Left renal cortex interstitium (tissue), 4 donors: Measurements from ENCODE around the gene FRAS1. TPM values are rescaled to one million over a fixed set of nuclear protein-coding genes. Genes with fewer than 3 reads are reported as not detected.
A peak's percentile ranks its signal among the peaks of the same experiment; 100 is the strongest.
"Not testable (repeated sequence)": the region's sequence is repeated elsewhere in the genome, so short reads cannot be mapped to it uniquely, and the experiment has no call there.

Experiments used
- DNase-seq, 4 donors: peaks; one replicate each; pipeline ENCODE4 v3.0.0-alpha.2; 2013; ENCODE audit warnings: low read depth in 4 of 4, low spot score in 2 of 4, missing footprints in 1 of 4
- polyA plus RNA-seq, 4 donors: library from polyadenylated mRNA; unstranded; fragments of 120-200 nt; gene quantifications; one replicate each; pipeline ENCODE4 v1.2.1, GENCODE V29; 2013; ENCODE audit not compliant: insufficient read length in 4 of 4

The FRAS1 gene
- polyA plus RNA-seq, 4 donors, result 54.6 to 82.6 (median 69.7) TPM

- no peak for DNase-seq
Measured at GRCh38 chr4:78527555-78527954, 470.4 kb downstream of the FRAS1 start.

- no peak for DNase-seq
Measured at GRCh38 chr4:78528327-78528726, 471.2 kb downstream of the FRAS1 start.

GRCh38 chr4:78529569-78530209 lies 472.6 kb downstream of the FRAS1 start:
- DNase-seq, result no peak

- DNase-seq, result no peak
Measured at GRCh38 chr4:78532046-78532445, 474.9 kb downstream of the FRAS1 start.

GRCh38 chr4:78533854-78534253 lies 476.7 kb downstream of the FRAS1 start:
- DNase-seq, result no peak

GRCh38 chr4:78534286-78534955 lies 477.3 kb downstream of the FRAS1 start:
- DNase-seq, result no peak

GRCh38 chr4:78542373-78542772 lies 485.2 kb downstream of the FRAS1 start:
- no peak for DNase-seq

- DNase-seq, result no peak
Measured at GRCh38 chr4:78543424-78544125, 486.5 kb downstream of the FRAS1 start.

GRCh38 chr4:78544678-78545077 lies 487.6 kb downstream of the FRAS1 start:
- DNase-seq, result no peak

- DNase-seq, result no peak
Measured at GRCh38 chr4:78545275-78546246, 488.4 kb downstream of the FRAS1 start.

- DNase-seq, result not testable (repeated sequence)
Measured at GRCh38 chr4:78547899-78548298, 490.8 kb downstream of the FRAS1 start.

- not testable (repeated sequence) for DNase-seq
Measured at GRCh38 chr4:78548889-78549288, 491.8 kb downstream of the FRAS1 start.

- no peak for DNase-seq
Measured at GRCh38 chr4:78551420-78552351, 494.6 kb downstream of the FRAS1 start, which contains the start of gene ANXA3. ANXA3 (plus strand) TSS chr4:78551770; CDS start chr4:78554474, 2,704 bp downstream.

GRCh38 chr4:78552389-78553042 lies 495.4 kb downstream of the FRAS1 start:
- DNase-seq, result peak in 1 of 4 donors; percentile 35

- no peak for DNase-seq
Measured at GRCh38 chr4:78553043-78553396, 495.9 kb downstream of the FRAS1 start.

- DNase-seq, result no peak
Measured at GRCh38 chr4:78553529-78554060, 496.5 kb downstream of the FRAS1 start.

- DNase-seq, result no peak
Measured at GRCh38 chr4:78556665-78557064, 499.5 kb downstream of the FRAS1 start.

- DNase-seq, result no peak
Measured at GRCh38 chr4:78557841-78558240, 500.7 kb downstream of the FRAS1 start.

GRCh38 chr4:78558410-78558809 lies 501.3 kb downstream of the FRAS1 start:
- no peak for DNase-seq
